ENCODE data around the gene RUSC2.
"Not testable (repeated sequence)": the region's sequence is repeated elsewhere in the genome, so short reads cannot be mapped to it uniquely, and the experiment has no call there.

RUSC2 gene

GRCh38 chr9:35489313-35490154 lies at the start of gene RUSC2:
TSS of gene RUSC2 (plus strand) at chr9:35490111. CDS start at chr9:35546522, 56,411 bp downstream.
- DNase-seq = peak; percentile 39

- no peak for DNase-seq
Observed at GRCh38 chr9:35446012-35446411, 43.9 kb upstream of the RUSC2 start.

- no peak for DNase-seq
Observed at GRCh38 chr9:35448496-35448895, 41.4 kb upstream of the RUSC2 start.

GRCh38 chr9:35452481-35452880 lies 37.4 kb upstream of the RUSC2 start:
- DNase-seq = no peak

GRCh38 chr9:35453786-35454185 lies 36.1 kb upstream of the RUSC2 start:
- no peak for DNase-seq

GRCh38 chr9:35464141-35465025 lies 25.5 kb upstream of the RUSC2 start:
- no peak for DNase-seq

- no peak for DNase-seq
Observed at GRCh38 chr9:35470340-35470739, 19.6 kb upstream of the RUSC2 start.

GRCh38 chr9:35470894-35471293 lies 19.0 kb upstream of the RUSC2 start:
- DNase-seq = no peak

GRCh38 chr9:35476596-35476995 lies 13.3 kb upstream of the RUSC2 start:
- no peak for DNase-seq

GRCh38 chr9:35477211-35477855 lies 12.6 kb upstream of the RUSC2 start:
- DNase-seq = peak; percentile 54

GRCh38 chr9:35478871-35479270 lies 11.0 kb upstream of the RUSC2 start:
- no peak for DNase-seq

GRCh38 chr9:35481347-35481975 lies 8.4 kb upstream of the RUSC2 start:
- DNase-seq = peak; percentile 21

GRCh38 chr9:35482071-35482470 lies 7.8 kb upstream of the RUSC2 start:
- no peak for DNase-seq

- no peak for DNase-seq
Observed at GRCh38 chr9:35484406-35484805, 5.5 kb upstream of the RUSC2 start.

GRCh38 chr9:35487081-35487480 lies 2.8 kb upstream of the RUSC2 start:
- DNase-seq = no peak

- DNase-seq = no peak
Observed at GRCh38 chr9:35488021-35488420, 1.9 kb upstream of the RUSC2 start.

GRCh38 chr9:35488566-35489312 lies 1.2 kb upstream of the RUSC2 start:
- no peak for DNase-seq

- DNase-seq = no peak
Observed at GRCh38 chr9:35490155-35490909, 421 bp downstream of the RUSC2 start.

- no peak for DNase-seq
Observed at GRCh38 chr9:35490910-35491465, 1.1 kb downstream of the RUSC2 start.

GRCh38 chr9:35493119-35493518 lies 3.2 kb downstream of the RUSC2 start:
- DNase-seq = not testable (repeated sequence)

- no peak for DNase-seq
Observed at GRCh38 chr9:35495984-35496383, 6.1 kb downstream of the RUSC2 start.

All from CD4-positive, alpha-beta T cell treated with Interleukin-10 for 1 hour (primary cell).